SH-SY5Y (cell line): ENCODE results near the gene CTSH.

Source experiments
- GATA2 ChIP-seq: IDR thresholded peaks from 2 replicates; pipeline ENCODE4 v1.6.1; 2011; ENCODE audit warnings: mild to moderate bottlenecking, low read depth, low read length
- GATA3 ChIP-seq: IDR thresholded peaks from 2 replicates; pipeline ENCODE4 v1.6.1; 2011; ENCODE audit warnings: low read depth, mild to moderate bottlenecking, low read length, moderate library complexity

CTSH gene

DNA sequence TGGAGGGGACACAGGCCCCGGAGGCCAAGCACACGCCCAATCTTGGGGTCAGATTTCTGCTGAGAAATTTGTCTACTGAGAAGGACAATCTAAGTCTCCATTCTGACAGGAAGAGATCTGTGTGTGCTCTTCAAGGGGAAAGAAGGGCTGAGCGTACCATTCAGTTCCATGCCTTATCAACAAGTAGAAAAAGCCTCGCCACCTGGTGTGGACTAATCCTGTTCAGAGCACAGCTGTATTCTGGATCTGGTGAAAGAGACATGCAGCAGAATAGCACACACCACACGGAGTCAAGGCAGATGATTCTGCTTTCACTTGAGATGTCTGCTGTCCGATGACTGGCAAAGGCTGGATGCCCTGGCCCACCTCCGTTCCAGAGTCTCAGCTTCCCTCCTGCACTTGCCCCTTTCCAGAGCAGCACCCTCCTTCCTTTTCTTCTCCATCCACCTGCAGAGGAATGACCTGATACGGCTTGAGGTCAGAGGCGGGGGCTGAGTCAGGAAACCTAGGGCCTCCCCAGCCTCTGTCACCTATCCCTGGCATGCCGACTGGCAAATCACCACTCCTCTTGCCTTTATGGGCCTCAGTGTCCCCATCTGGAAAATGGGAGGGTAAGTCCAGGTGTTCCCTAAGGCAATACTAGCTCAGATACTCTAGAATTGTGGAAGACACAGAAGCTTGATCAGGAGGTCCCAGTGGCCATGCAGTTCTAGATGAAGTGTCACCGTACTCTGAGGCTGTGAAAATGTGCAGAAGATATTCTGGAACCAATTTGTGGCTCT, 36.9 kb upstream of the CTSH start:
- no peak for TF ChIP-seq GATA3
- TF ChIP-seq GATA2: no peak

GRCh38 chr15:78979456-78980320, 34.8 kb upstream of the CTSH start:
- no peak for TF ChIP-seq GATA3
- no peak for TF ChIP-seq GATA2

DNA sequence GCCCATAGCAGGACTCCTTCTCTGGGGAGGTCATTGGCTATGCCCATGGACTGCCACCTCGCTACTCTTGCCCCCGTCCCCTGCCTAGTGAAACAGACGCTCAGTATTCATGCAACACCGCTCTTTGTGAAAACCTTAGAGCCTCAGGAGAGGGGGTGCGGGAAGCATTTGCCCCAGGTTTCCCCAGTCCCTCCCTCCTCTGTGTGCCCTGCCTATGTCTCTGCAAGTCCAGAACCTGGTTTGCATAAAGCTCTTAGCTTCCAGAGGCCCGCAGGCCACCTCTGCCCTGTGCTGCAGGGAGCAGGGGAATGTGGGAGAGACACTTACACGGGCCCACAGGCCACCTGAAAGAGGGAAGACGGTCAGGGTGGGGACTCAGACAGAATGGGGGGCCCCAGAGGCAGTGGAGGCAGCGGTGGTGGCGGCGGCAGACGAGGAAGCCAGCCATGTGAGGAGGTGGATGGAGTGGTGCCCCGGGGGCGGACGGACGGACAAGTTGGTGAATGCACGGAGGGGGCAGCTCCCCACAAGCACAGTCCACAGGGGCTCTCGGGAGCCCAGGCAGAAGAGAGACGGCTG, 33.8 kb upstream of the CTSH start:
- TF ChIP-seq GATA3 (no peak), GATA2 (no peak)

DNA sequence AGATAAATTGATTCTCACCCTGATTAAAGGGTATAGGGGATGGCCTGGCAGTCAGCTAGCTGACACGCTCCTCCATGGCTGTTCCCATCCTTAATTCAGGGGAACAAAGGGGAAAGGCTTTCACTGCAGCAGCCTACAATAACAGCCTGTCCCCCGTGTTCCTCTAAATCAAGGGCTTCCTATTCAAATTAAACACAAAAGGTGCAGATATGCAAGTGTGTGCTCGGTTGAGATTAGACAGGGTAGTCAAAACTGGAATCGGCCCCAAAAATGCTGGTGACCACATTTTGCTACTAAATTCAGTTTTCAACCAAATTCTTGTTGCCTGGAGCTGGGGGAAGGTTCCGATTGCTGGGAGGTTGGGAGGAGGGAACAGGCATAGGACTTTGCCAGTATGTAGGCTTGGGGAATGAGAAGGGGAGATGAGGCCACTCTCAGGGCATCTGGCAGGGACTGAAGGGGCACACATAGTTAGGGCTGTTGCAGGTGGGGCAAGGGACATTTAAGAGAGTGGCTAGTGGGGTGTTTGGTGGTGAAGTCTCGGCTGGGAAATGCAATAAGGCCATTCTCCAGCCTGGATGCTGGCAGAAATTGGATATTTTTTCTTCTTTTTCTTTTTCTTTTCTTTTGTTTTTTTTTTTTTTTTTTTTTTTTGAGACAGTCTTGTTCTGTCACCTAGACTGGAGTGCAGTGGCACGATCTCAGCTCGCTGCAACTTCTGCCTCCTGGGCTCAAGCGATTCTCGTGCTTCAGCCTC, 32.9 kb upstream of the CTSH start:
- no peak for TF ChIP-seq GATA2
- TF ChIP-seq GATA3: no peak

DNA sequence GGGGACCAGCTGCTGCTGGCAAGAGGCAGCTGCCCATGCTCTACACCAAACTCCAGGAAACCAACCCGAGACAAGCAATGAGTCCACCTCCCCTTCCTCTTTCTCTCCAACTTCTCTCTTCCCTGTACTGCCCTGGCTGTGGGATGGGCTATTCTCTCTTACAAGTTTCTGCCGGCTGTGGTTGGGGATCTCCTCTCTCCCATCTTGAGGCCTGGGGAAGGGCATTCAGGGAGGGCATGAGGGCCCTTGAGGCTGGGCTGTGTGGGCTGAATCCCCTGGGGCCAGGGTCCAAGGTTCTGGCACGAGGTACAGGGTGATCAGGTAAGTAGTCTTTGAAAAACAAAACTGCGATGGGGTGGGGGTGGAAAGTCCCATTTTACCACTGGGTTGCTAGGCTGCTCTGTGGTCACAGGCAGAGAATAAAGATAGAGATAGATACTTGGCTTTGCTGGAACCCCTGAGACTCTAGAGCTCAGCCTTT, 32.3 kb upstream of the CTSH start:
- TF ChIP-seq GATA2: no peak

DNA sequence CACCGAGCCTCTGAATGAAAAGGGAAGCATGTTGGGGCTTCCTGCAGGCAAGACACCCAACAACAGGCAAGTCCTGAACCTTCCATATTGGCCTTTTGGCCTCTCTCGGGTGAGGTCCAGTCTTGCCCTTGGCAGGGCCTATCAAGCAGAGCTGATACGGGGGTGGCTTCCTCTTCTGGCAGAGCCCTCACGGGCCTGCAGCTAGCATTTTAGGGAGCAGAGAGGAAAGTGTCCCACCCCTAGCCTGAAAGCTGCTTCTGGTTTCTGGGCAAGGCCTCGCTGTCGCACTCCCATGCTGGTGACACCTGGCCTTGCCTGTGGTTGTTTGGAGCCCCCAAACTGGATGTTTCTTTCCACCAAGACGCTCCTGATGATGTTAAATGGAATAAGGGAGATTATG, 31.8 kb upstream of the CTSH start:
- TF ChIP-seq GATA2 (no peak), GATA3 (no peak)

DNA sequence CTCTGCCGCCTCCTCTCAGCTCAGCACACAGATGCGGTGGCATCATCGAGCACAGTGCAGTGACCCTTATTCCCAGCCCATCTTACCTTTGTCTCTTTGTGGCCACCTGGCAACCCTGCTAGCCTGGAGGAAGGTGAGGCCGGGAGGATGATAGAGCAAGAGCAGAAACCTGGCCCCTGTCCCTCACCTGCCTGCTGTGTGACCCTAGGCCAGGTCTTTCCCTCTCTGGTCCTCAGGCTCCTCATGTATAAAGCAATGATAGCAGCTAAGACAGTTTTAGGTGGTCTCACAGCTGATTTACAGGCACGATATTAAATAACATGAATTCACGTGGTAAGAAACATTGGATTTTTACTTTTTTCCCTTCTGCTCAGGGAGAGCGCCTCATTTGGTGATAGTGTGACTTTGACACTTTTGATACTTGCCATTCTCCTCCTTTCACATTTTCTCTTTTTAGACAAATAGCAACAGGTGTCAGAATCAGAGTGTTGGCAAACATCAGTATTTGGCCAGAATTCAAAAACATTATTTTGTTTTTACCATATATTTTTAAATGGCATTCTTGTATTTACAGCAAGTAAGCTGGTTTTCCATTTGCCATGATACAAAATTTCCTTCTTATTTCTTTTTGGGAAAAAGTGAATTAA, 29.5 kb upstream of the CTSH start:
- no peak for TF ChIP-seq GATA2
- TF ChIP-seq GATA3: no peak

- TF ChIP-seq GATA3: no peak
- TF ChIP-seq GATA2: no peak
Observed at GRCh38 chr15:78969687-78970349, 25.0 kb upstream of the CTSH start.

DNA sequence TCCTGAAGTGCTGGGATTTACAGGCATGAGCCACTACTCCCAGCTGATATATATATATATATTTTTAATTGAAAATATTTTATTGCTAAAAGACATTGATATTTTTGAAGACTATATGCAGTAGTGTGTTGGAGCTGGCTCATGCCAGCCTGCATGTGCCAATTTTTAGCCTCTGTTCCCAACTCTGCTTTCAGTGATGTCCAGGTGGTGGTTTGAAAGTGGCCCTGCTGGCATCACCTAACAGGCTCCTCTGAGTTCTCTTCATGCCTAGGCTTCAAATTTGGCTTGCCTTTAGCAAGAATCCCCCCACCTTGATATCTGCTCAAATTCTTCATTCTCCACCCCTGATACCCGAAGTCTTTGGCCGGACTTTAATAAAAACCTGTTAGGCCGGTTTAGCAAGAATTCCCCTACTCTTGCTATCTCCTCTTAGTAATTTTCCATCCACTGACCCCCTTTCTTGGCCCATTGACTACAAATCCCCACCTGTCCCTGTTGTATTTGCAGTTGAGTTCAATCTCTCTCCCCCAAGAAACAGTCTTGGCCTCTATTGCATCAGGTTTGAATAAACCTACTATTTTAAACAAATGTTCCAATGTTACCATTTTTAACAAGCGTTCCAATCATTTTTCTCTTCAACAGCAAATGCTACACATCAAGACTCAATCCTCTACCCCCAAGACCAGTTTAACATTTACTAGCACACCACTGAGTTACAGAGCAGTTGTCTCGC, 23.9 kb upstream of the CTSH start:
- TF ChIP-seq GATA3 (no peak), GATA2 (no peak)

- no peak for TF ChIP-seq GATA2
- TF ChIP-seq GATA3: no peak
Observed at GRCh38 chr15:78968114-78968513, 23.3 kb upstream of the CTSH start.

- no peak for TF ChIP-seq GATA3
- no peak for TF ChIP-seq GATA2
Observed at GRCh38 chr15:78960308-78960707, 15.5 kb upstream of the CTSH start.

DNA sequence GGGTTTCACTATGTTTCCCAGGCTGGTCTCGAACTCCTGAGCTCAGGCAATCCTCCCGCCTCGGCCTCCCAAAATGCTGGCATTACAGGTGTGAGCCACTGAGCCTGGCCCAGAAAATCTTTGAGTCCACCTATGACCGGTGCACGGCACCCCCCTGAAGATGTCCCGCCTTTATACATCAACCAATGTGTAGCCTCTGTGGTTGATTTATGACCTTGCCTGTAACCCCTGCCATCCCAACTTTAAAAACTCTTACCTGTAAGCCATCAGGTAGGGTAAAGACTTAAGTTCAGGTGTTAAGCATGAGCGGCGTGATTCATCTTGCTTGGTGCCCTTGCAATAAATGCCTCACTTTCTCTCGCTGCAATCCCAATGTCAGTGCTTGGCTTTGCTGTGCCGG, 14.5 kb upstream of the CTSH start:
- TF ChIP-seq GATA3: no peak
- TF ChIP-seq GATA2: no peak

GRCh38 chr15:78957416-78958093, 12.7 kb upstream of the CTSH start:
- no peak for TF ChIP-seq GATA3
- TF ChIP-seq GATA2: no peak
